OCI-LY3 (cell line): ENCODE data around the gene NYAP1.
"Not testable (repeated sequence)": the region's sequence is repeated elsewhere in the genome, so short reads cannot be mapped to it uniquely, and the experiment has no call there.

ENCODE experiments used
- EZH2phosphoT487 ChIP-seq: fragments of 200-600 bp; shearing (Covaris generic); IDR thresholded peaks from 2 replicates; pipeline ENCODE4 v1.6.1; 2018; ENCODE audit warnings: antibody characterized with exemption, mixed run types, low read depth
- TF ChIP-seq, protein P1 (sequence below): fragments of 200-600, 300-600 bp; sonication (generic); IDR thresholded peaks from 2 replicates; pipeline ENCODE4 v1.5.1; 2014; ENCODE audit warnings: antibody characterized with exemption, low read length, low read depth

DNA sequence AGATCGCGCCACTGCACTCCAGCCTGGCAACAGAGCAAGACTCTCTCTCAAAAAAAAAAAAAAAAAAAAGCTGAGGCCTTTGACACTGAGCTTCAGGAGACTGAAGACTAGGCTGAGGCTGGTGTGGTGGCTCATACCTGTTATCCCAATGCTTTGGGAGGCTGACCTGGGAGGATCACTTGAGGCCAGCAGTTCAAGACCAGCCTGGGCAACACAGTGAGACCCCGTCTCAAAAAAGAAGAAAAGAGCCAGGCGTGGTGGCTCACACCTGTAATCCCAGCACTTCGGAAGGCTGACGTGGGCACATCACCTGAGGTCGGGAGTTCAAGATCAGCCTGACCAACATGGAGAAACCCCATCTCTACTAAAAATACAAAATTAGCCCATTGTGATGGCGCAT lies 36.4 kb upstream of the NYAP1 start:
- TF ChIP-seq, protein P1, sequence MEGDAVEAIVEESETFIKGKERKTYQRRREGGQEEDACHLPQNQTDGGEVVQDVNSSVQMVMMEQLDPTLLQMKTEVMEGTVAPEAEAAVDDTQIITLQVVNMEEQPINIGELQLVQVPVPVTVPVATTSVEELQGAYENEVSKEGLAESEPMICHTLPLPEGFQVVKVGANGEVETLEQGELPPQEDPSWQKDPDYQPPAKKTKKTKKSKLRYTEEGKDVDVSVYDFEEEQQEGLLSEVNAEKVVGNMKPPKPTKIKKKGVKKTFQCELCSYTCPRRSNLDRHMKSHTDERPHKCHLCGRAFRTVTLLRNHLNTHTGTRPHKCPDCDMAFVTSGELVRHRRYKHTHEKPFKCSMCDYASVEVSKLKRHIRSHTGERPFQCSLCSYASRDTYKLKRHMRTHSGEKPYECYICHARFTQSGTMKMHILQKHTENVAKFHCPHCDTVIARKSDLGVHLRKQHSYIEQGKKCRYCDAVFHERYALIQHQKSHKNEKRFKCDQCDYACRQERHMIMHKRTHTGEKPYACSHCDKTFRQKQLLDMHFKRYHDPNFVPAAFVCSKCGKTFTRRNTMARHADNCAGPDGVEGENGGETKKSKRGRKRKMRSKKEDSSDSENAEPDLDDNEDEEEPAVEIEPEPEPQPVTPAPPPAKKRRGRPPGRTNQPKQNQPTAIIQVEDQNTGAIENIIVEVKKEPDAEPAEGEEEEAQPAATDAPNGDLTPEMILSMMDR = not testable (repeated sequence)
- TF ChIP-seq EZH2phosphoT487 = not testable (repeated sequence)
